HFFc6 (cell line): ENCODE results near the gene GLCE. TPM values are rescaled to one million over a fixed set of nuclear protein-coding genes. Genes with fewer than 3 reads are reported as not detected.
"Not testable (repeated sequence)": the region's sequence is repeated elsewhere in the genome, so short reads cannot be mapped to it uniquely, and the experiment has no call there.

Experiments
- DNase-seq: peaks from one replicate; pipeline ENCODE4 v3.0.0-alpha.2; 2018
- H3K27ac Mint-ChIP-seq: 2 replicates; pipeline ENCODE4 v1.8.0; 2020; ENCODE audit warnings: mild to moderate bottlenecking, mixed read lengths
- H3K27me3 Mint-ChIP-seq: 2 replicates; pipeline ENCODE4 v1.8.0; 2021; ENCODE audit warnings: mild to moderate bottlenecking, moderate library complexity, mixed read lengths; ENCODE audit not compliant: insufficient read depth
- H3K36me3 Mint-ChIP-seq: 2 replicates; pipeline ENCODE4 v1.8.0; 2021; ENCODE audit warnings: low read depth, mixed read lengths
- H3K4me1 Mint-ChIP-seq: 2 replicates; pipeline ENCODE4 v1.8.0; 2020; ENCODE audit warnings: low read depth, mixed read lengths
- H3K4me3 Mint-ChIP-seq: 2 replicates; pipeline ENCODE4 v1.8.0; 2020; ENCODE audit warnings: mild to moderate bottlenecking, moderate library complexity, mixed read lengths
- H3K9me3 Mint-ChIP-seq: 2 replicates; pipeline ENCODE4 v1.8.0; 2020; ENCODE audit warnings: mild to moderate bottlenecking, mixed read lengths
- CTCF ChIP-seq: fragments of 200-600 bp; sonication (generic); IDR thresholded peaks from 2 replicates; pipeline ENCODE4 v1.5.0; 2021; ENCODE audit warnings: antibody characterized with exemption, mild to moderate bottlenecking
- total RNA-seq, 6 experiments: library from RNA; stranded (reverse); fragmentation: NEBNext Ultra II Directional; extraction: Animal tissue kit (Norgen Biotek cat#: 25700); gene quantifications; 2 replicates in 1 of 6; 3 replicates in 5 of 6; pipeline ENCODE4 v1.2.3, GENCODE V29; 2021

GLCE gene
- total RNA-seq, 6 experiments from 2014 or later, result 13.2 to 20.6 (median 17.7) TPM

GRCh38 chr15:69149803-69150202 is 10.6 kb upstream of the GLCE start:
- Mint-ChIP-seq H3K36me3 (peaks cover 4% of the 10 kb centered on the region; the same call in 1 of the 2 replicates), H3K27ac (no peak overlapping the region), H3K4me3 (no peak overlapping the region), H3K9me3 (no peaks in the 10 kb centered on the region), H3K27me3 (peaks cover 28% of the 10 kb centered on the region), H3K4me1 (peaks cover 14% of the 10 kb centered on the region)
- no peak for TF ChIP-seq CTCF
- no peak for DNase-seq

GRCh38 chr15:69150336-69150735 is 10.1 kb upstream of the GLCE start:
- Mint-ChIP-seq H3K4me1 (peaks cover 19% of the 10 kb centered on the region), H3K27me3 (peaks cover 26% of the 10 kb centered on the region), H3K36me3 (peaks cover 4% of the 10 kb centered on the region; the same call in 1 of the 2 replicates), H3K9me3 (no peaks in the 10 kb centered on the region), H3K27ac (no peak overlapping the region), H3K4me3 (no peak overlapping the region)
- no peak for TF ChIP-seq CTCF
- DNase-seq, result no peak

GRCh38 chr15:69150841-69151240 is 9.6 kb upstream of the GLCE start:
- no peak for DNase-seq
- Mint-ChIP-seq H3K27ac (no peak overlapping the region), H3K4me1 (peaks cover 24% of the 10 kb centered on the region), H3K27me3 (peaks cover 20% of the 10 kb centered on the region), H3K36me3 (peaks cover 4% of the 10 kb centered on the region; the same call in 1 of the 2 replicates), H3K9me3 (no peaks in the 10 kb centered on the region), H3K4me3 (no peak overlapping the region)
- no peak for TF ChIP-seq CTCF

- Mint-ChIP-seq H3K36me3 (peaks cover 4% of the 10 kb centered on the region; the same call in 1 of the 2 replicates), H3K27me3 (peaks cover 9% of the 10 kb centered on the region), H3K27ac (no peak overlapping the region), H3K4me3 (no peak overlapping the region), H3K4me1 (peaks cover 29% of the 10 kb centered on the region), H3K9me3 (no peaks in the 10 kb centered on the region)
- no peak for DNase-seq
- no peak for TF ChIP-seq CTCF
Measured at GRCh38 chr15:69153046-69153445, 7.4 kb upstream of the GLCE start.

GRCh38 chr15:69153587-69153986 is 6.8 kb upstream of the GLCE start:
- H3K36me3 Mint-ChIP-seq, H3K9me3 Mint-ChIP-seq, DNase-seq, H3K27me3 Mint-ChIP-seq, H3K4me3 Mint-ChIP-seq: not testable (repeated sequence)
- Mint-ChIP-seq H3K27ac (peak overlapping the region; percentile 69), H3K4me1 (peaks cover 29% of the 10 kb centered on the region)

GRCh38 chr15:69154078-69154477 is 6.4 kb upstream of the GLCE start:
- H3K9me3 Mint-ChIP-seq, result no peaks in the 10 kb centered on the region
- DNase-seq, result no peak
- H3K36me3 Mint-ChIP-seq, result peaks cover 4% of the 10 kb centered on the region; the same call in 1 of the 2 replicates
- no peak for TF ChIP-seq CTCF
- H3K27ac Mint-ChIP-seq, result peak overlapping the region; percentile 69
- peak overlapping the region; percentile 67 for H3K4me3 Mint-ChIP-seq
- peaks cover 9% of the 10 kb centered on the region for H3K27me3 Mint-ChIP-seq
- H3K4me1 Mint-ChIP-seq, result peaks cover 29% of the 10 kb centered on the region
